GM12878 (cell line): Measurements from ENCODE around the gene CLDN9. TPM values are rescaled to one million over a fixed set of nuclear protein-coding genes. Genes with fewer than 3 reads are reported as not detected.
A peak's percentile ranks its signal among the peaks of the same experiment; 100 is the strongest.

Experiments
- ASH2L ChIP-seq: fragments of 300-600, 200-600 bp; sonication (generic); IDR thresholded peaks from 2 replicates; pipeline ENCODE4 v1.6.1; 2017; ENCODE audit warnings: low read depth, mild to moderate bottlenecking, borderline replicate concordance
- CBFB ChIP-seq: IDR thresholded peaks from 2 replicates; pipeline ENCODE4 v1.6.1; 2016; ENCODE audit warnings: antibody characterized with exemption, low read depth
- CEBPB ChIP-seq, 2 experiments: fragments of 150-350 bp in 1 of 2; IDR thresholded peaks; 2 replicates each; pipeline ENCODE4 v1.6.1; 2012 to 2014; ENCODE audit warnings: low read depth in 2 of 2, low read length in 2 of 2, borderline replicate concordance in 1 of 2, inconsistent platforms in 1 of 2
- CHD4 ChIP-seq: fragments of 200-600 bp; sonication (generic); IDR thresholded peaks from 2 replicates; pipeline ENCODE4 v1.6.1; 2016; ENCODE audit warnings: mild to moderate bottlenecking
- EGR1 ChIP-seq, 2 experiments: IDR thresholded peaks; 1 replicate in 1 of 2; 2 replicates in 1 of 2; pipeline ENCODE4 v1.6.1; 2011 to 2012; ENCODE audit warnings: low read depth in 2 of 2, low read length in 2 of 2, borderline replicate concordance in 1 of 2, mild to moderate bottlenecking in 1 of 2, moderate library complexity in 1 of 2
- ELK1 ChIP-seq: IDR thresholded peaks from 2 replicates; pipeline ENCODE4 v1.6.1; 2012; ENCODE audit warnings: low read depth, low read length, improper control_type of control experiment
- FOS ChIP-seq: IDR thresholded peaks from 3 replicates; pipeline ENCODE4 v1.6.1; 2011; ENCODE audit warnings: borderline replicate concordance; ENCODE audit not compliant: insufficient read length; ENCODE audit errors: extremely low read depth
- HDAC2 ChIP-seq: fragments of 200-600 bp; sonication (generic); IDR thresholded peaks from 2 replicates; pipeline ENCODE4 v1.6.1; 2017
- KLF5 ChIP-seq: fragments of 450-650 bp; IDR thresholded peaks from 2 replicates; pipeline ENCODE4 v1.6.1; 2014; ENCODE audit warnings: mild to moderate bottlenecking; ENCODE audit not compliant: partially characterized antibody
- MEF2B ChIP-seq: fragments of 450-650 bp; IDR thresholded peaks from 2 replicates; pipeline ENCODE4 v1.6.1; 2018; ENCODE audit warnings: mild to moderate bottlenecking, moderate library complexity; ENCODE audit not compliant: partially characterized antibody, poor library complexity, severe bottlenecking
- MLLT1 ChIP-seq: fragments of 450-650 bp; IDR thresholded peaks from 2 replicates; pipeline ENCODE4 v1.6.1; 2016; ENCODE audit warnings: mild to moderate bottlenecking
- POLR2A ChIP-seq: IDR thresholded peaks from 2 replicates; pipeline ENCODE4 v1.6.1; 2011; ENCODE audit warnings: low read depth, mild to moderate bottlenecking, low read length
- RAD51 ChIP-seq: fragments of 450-650 bp; IDR thresholded peaks from 2 replicates; pipeline ENCODE4 v1.6.1; 2016; ENCODE audit warnings: moderate library complexity, mild to moderate bottlenecking, inconsistent platforms
- RFX5 ChIP-seq: IDR thresholded peaks from 2 replicates; pipeline ENCODE4 v1.6.1; 2011; ENCODE audit warnings: low read depth, low read length, improper control_type of control experiment
- SREBF1 ChIP-seq: IDR thresholded peaks from 2 replicates; pipeline ENCODE4 v1.6.1; 2012; ENCODE audit warnings: mild to moderate bottlenecking, low read length
- STAT1 ChIP-seq: fragments of 450-650 bp; conservative IDR thresholded peaks from 2 replicates; pipeline ENCODE4 v1.6.1; 2014; ENCODE audit warnings: antibody characterized with exemption, mild to moderate bottlenecking
- TBL1XR1 ChIP-seq: IDR thresholded peaks from 2 replicates; pipeline ENCODE4 v1.6.1; 2012; ENCODE audit warnings: low read depth, low read length, improper control_type of control experiment
- USF2 ChIP-seq: IDR thresholded peaks from 2 replicates; pipeline ENCODE4 v1.6.1; 2011; ENCODE audit warnings: low read depth, low read length, improper control_type of control experiment, borderline replicate concordance
- ZBTB33 ChIP-seq: fragments of 450-650 bp; IDR thresholded peaks from 2 replicates; pipeline ENCODE4 v1.6.1; 2017; ENCODE audit warnings: mild to moderate bottlenecking
- polyA plus RNA-seq, 11 experiments: library from polyadenylated mRNA; depleted of rRNA in 4 of 11; unstranded in 6 of 11; stranded (reverse) in 5 of 11; fragments of >200 nt; fragmentation: Nextera tagmentation in 4 of 11; fragmentation: Illumina TruSeq in 1 of 11; extraction: Ambion mirVana in 4 of 11; extraction: Trizol in 1 of 11; gene quantifications; 1 replicate in 1 of 11; 2 replicates in 10 of 11; pipeline versions ENCODE4 v1.2.1 to v1.2.3, GENCODE V29; 2011 to 2016; ENCODE audit warnings: inconsistent platforms in 2 of 11, missing spikeins in 2 of 11, low read depth in 1 of 11
- total RNA-seq, 4 experiments: library from RNA; depleted of rRNA in 3 of 4; stranded (reverse); fragments of >200 nt in 3 of 4; fragmentation: Illumina TruSeq in 1 of 4; extraction: Trizol in 1 of 4; gene quantifications; 2 replicates each; pipeline versions ENCODE4 v1.2.1 to v1.2.3, GENCODE V29; 2013 to 2021
- TF ChIP-seq, protein P1 (sequence below): fragments of 450-650 bp; IDR thresholded peaks from 2 replicates; pipeline ENCODE4 v1.6.1; 2018; ENCODE audit warnings: borderline replicate concordance, mild to moderate bottlenecking; ENCODE audit not compliant: partially characterized antibody

The CLDN9 gene
- total and polyA plus RNA-seq, 10 of the 15 experiments (the other 5 are each of a cell fraction or from before 2014, with no cell fraction given): not detected

DNA sequence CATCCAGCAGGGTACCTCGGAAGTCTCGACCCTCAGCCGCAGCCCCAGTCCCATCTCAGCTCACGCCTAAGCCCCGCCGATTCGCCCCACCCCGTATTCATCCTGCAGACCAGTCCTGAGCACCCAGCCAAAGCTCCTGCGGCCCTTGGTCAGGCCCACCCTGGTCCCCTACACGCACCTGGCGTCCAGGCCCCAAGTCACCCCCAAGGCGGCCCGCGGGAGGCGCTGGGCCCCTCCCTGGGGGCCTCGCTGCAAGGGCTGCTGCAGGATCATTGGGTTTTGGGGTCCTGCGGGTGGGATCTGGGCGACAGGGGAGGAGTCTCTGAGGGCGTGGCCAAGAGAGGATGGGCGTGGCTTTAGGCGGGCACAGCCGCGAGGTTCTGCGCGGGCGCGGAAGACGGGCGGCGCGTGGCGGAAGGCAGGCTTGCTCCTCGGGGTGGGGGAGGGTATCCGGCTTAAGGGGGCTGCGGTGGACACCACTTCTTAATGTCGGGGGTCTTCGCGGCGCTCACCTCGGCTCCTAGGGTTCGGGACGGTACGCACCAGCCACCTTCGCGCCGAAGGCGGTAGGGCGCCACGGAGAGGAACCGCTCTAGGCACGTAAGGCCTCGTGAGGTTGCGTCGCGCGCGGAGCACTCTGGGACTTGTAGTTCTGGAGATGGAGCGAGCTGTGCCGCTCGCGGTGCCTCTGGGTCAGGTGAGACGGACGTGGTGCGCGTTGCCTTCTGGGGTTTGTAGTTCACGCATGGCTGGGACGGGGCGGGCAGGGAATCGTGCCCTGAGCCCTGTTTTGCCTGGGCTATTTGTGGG lies 11.2 kb downstream of the CLDN9 start, which contains the start of the genes HCFC1R1 and THOC6 (continued):
- TF ChIP-seq EGR1 (IDR thresholded peaks at IDR 0.05; ENCODE audit: borderline replicate concordance in 1 of 2, low read depth in 2 of 2, low read length in 2 of 2) (peak; percentile 36 to 95; a peak in 2 of 3 replicates), RAD51 (peak; percentile 92), MLLT1 (no peak), CEBPB (IDR thresholded peaks at IDR 0.05; ENCODE audit: borderline replicate concordance in 1 of 2, low read depth in 2 of 2, low read length in 2 of 2) (no peak; a peak in 1 of 4 replicates), RFX5 (no peak), ELK1 (0 out of 2 replicates have a peak, but pooled peaks have one; percentile 27), FOS (no peak), ZBTB33 (no peak), CBFB (0 out of 2 replicates have a peak, but pooled peaks have one; percentile 52), MEF2B (no peak), ASH2L (no peak), CHD4 (no peak), USF2 (peak; percentile 85), KLF5 (peak; percentile 34), SREBF1 (peak; percentile 87), HDAC2 (no peak), STAT1 (peak; percentile 68; the same call in 1 of the 2 replicates), POLR2A (peak; percentile 95), TBL1XR1 (no peak)
- TF ChIP-seq, protein P1, sequence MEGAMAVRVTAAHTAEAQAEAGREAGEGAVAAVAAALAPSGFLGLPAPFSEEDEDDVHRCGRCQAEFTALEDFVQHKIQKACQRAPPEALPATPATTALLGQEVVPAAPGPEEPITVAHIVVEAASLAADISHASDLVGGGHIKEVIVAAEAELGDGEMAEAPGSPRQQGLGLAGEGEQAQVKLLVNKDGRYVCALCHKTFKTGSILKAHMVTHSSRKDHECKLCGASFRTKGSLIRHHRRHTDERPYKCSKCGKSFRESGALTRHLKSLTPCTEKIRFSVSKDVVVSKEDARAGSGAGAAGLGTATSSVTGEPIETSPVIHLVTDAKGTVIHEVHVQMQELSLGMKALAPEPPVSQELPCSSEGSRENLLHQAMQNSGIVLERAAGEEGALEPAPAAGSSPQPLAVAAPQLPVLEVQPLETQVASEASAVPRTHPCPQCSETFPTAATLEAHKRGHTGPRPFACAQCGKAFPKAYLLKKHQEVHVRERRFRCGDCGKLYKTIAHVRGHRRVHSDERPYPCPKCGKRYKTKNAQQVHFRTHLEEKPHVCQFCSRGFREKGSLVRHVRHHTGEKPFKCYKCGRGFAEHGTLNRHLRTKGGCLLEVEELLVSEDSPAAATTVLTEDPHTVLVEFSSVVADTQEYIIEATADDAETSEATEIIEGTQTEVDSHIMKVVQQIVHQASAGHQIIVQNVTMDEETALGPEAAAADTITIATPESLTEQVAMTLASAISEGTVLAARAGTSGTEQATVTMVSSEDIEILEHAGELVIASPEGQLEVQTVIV: peak; percentile 78
